GM18873 (cell line): ENCODE data around the gene RBKS.
"Not testable (repeated sequence)": the region's sequence is repeated elsewhere in the genome, so short reads cannot be mapped to it uniquely, and the experiment has no call there.

Source experiments
- ATAC-seq: cut with Tn5 transposase; IDR thresholded peaks from one replicate; pipeline ENCODE4 v1.9.1; 2021; ENCODE audit warnings: mild to moderate bottlenecking, moderate library complexity, moderate number of reproducible peaks; ENCODE audit not compliant: unreplicated experiment, low FRiP score

Gene RBKS

GRCh38 chr2:27907547-27907946 is 17.4 kb upstream of the RBKS start:
- no peak for ATAC-seq

- ATAC-seq, result no peak
These were observed 15.9 kb upstream of the RBKS start for GRCh38 chr2:27906074-27906473.

DNA sequence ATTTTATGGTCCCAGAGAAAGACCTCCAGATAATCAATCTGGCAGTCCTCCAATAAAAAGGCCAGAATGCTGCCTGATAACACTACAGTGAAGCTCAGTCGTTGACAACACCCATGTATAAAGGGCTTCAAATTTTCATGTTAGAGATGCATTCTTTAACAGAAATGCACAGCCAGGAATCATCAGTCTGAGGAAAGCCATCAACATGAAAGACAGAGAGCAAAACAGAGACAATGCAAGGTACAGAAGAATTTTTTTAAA is 14.1 kb upstream of the RBKS start:
- no peak for ATAC-seq

GRCh38 chr2:27903649-27904404 is 13.6 kb upstream of the RBKS start:
- ATAC-seq, result no peak

- no peak for ATAC-seq
These were observed 12.8 kb upstream of the RBKS start for GRCh38 chr2:27903018-27903417.

DNA sequence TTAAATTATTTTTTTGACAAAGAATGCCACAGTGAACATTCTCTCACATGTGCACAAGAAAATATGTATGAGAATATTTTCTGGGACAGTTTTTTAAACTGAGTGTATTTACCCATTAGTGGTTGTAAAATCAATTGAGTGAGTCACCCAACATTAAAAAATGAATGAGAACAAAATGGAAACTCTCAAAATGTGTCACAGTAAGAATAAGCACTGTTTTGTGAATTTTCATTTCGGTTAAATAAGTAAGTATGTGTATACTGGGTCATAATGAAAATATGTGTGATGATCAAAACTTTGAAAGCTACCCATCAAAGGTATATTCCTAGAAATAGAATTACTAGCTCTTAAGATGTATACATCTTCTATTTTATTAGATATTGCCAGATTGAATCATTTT is 11.9 kb upstream of the RBKS start:
- ATAC-seq, result no peak

- ATAC-seq, result no peak
These were observed 11.0 kb upstream of the RBKS start for GRCh38 chr2:27901234-27901633.

DNA sequence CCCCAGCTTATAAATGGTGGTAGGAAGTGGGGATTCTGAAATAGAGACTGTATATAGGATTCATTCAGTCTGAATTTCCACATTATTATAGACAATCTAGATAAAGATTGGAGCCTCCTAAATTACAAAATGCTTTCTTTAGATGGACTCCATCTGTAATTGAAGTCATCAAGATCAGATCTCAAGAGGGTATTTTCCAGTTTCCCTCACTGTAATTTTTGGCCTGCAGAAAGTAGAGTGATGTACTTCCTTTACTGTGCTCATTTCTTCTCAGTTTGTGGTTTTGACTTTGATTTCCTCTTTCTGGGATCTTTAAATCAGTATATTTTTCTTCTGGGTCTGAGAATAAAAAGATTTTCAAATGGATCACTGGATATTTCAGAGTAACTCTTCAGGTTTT is 7.5 kb upstream of the RBKS start:
- no peak for ATAC-seq

DNA sequence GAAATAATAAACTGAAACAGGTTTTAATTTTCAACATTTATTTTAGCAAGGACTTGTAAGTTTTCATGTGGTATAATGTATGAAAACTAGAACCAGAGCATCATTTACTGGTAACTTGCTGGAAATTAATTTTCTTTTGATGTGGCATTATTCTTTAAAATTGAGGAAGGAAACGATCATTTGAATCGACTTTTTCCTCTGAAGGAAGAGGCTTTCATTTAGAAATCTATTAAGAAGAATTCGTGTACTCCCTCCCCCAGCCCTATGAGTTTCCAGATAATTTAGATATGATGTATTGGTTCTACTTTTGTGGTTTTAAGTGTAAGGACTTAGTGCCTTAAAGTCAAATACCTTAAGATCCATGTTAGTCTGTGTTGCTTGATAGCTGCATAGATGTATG is 2.8 kb upstream of the RBKS start:
- no peak for ATAC-seq

- ATAC-seq, result no peak
These were observed 1.5 kb upstream of the RBKS start for GRCh38 chr2:27891673-27892105.

DNA sequence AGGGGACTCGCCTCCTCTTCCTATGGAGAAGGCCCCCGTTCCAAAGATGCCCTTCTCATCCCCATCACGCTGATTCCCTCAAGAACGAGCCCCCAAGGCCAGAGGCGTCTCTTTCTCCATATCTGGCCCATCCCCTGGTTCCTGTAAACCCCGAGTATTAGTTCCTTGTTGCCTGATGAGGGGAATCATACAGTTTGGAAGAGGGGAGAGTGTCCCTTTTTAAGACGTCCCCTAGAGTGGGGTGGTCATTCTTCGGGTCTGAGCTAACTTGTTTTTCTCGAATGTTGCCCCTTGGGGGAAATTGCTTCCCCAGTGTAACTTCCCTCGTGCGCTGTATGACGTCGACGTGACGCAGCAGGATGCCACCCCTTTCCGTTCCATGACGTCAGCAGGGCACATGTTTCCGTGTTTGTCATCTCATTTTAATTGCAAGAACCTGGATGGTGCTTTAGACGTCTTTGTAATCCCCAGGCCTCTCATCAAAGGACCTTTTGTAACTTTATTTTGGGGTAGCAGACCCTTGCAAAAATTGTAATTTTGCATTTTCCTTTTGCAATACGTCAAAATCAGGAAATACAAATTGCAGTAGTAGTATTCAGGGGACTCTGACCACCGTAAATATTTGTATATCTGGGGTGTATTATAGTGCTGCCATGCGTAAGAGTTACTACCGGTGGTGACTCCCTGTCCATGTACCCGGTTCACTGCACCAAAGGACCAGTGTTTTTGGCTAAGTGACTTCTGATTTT is 911 bp upstream of the RBKS start:
- no peak for ATAC-seq

GRCh38 chr2:27889774-27890145 is 427 bp downstream of the RBKS start:
- ATAC-seq, result no peak

GRCh38 chr2:27888790-27889189 is 1.4 kb downstream of the RBKS start:
- no peak for ATAC-seq

- no peak for ATAC-seq
These were observed 2.4 kb downstream of the RBKS start for GRCh38 chr2:27887830-27888229.

GRCh38 chr2:27887111-27887510 is 3.1 kb downstream of the RBKS start:
- no peak for ATAC-seq

DNA sequence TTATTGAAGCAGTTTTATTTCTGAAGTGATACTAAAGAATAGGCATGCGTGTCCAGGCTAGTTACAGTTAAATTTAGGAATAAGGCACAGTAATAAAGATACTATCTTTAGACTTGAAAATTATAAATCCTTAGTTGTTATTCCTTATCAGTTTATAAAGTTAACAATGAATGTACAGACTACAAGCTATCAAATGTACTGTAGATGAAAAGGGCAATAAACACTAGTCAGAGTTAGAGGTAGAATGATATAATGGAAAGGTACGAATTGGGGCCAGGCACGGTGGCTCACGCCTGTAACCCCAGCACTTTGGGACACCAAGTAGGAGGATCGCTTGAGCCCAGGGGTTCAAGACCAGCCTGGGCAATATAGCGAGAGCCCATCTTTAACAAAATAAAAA is 3.9 kb downstream of the RBKS start:
- no peak for ATAC-seq

- ATAC-seq, result no peak
These were observed 4.5 kb downstream of the RBKS start for GRCh38 chr2:27885661-27886060.

GRCh38 chr2:27885234-27885633 is 5.0 kb downstream of the RBKS start:
- ATAC-seq, result no peak

DNA sequence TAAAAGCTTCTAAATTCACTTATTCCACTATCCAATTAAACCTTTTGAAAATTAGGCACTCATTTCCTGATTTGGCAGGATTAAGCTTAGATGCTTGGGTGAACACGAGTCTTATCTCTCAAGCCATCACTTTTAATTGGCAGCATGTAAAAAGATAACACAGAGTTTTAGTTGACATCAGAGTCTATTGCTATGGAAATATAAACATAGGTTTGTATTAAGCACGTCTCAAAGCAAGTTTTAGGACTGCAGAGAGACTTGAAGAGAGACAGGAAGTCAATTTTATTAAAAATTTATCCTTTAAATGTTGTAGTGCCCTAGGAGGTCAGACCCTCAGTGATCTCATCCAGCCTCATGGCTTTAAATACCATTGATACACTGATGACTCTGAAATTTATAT is 5.6 kb downstream of the RBKS start:
- ATAC-seq, result no peak

DNA sequence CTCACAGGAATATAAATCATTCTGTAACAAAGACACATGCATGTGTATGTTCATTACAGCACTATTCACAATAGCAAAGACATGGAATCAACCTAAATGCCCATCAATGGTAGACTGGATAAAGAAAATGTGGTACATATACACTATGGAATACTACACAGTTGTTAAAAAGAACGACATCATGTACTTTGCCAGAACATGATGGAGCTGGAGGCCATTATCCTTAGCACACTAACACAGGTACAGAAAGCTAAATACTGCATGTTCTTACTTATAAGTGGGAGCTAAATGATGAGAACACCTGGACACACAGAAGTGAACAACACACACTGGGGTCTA is 7.6 kb downstream of the RBKS start:
- ATAC-seq, result not testable (repeated sequence)

- ATAC-seq, result not testable (repeated sequence)
These were observed 8.2 kb downstream of the RBKS start for GRCh38 chr2:27881815-27882583.

DNA sequence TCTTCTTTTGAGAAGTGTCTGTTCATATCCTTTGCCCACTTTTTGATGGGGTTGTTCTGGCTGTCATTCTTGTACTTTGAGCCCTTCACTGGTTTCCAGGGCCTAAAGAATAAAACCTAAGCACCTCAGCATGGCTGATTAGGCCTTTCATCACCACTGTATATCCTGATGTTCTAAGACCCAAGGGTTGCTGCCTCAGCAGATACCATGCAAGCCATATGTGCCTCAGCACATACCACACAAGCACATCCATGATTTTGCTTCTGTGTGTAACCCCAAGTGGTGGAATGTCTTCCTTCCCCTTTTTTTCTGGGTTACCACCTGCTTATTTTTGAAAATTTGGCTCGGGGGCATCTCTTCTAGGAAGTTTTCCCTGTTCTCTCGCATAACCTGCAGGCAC is 11.4 kb downstream of the RBKS start:
- ATAC-seq, result no peak
